GM18867 (cell line): ENCODE data around the gene CYTH1.

ENCODE experiments used
- ATAC-seq: cut with Tn5 transposase; IDR thresholded peaks from one replicate; pipeline ENCODE4 v1.9.1; 2021; ENCODE audit warnings: mild to moderate bottlenecking, moderate library complexity; ENCODE audit not compliant: unreplicated experiment

Gene CYTH1

DNA sequence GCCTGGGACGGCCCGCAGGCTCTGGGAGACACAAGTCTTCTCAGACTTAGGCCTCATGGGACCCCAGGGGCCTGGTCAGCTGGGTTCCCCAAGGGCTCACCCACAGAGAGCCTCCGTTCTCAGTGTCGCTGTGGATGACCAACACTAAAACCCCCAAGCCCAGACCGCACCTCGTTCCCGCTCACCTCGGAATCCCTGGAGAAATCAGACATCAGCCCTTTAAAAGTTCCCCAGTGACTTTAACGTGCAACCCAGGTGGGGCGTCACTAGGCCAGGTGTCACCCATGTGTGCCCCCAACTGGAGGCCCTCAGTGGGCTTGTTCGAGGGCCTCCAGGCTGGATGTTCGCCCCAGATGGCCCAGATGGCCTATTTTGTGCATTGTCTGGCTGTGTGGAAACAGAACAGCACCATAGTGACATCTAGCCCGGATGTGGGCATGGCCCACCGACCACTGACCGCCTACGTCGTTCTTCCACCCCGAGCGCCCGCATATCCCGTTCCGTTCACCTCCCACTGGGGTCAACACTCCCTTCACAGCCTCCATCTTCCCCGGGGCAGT is 152.6 kb downstream of the CYTH1 start:
- no peak for ATAC-seq

DNA sequence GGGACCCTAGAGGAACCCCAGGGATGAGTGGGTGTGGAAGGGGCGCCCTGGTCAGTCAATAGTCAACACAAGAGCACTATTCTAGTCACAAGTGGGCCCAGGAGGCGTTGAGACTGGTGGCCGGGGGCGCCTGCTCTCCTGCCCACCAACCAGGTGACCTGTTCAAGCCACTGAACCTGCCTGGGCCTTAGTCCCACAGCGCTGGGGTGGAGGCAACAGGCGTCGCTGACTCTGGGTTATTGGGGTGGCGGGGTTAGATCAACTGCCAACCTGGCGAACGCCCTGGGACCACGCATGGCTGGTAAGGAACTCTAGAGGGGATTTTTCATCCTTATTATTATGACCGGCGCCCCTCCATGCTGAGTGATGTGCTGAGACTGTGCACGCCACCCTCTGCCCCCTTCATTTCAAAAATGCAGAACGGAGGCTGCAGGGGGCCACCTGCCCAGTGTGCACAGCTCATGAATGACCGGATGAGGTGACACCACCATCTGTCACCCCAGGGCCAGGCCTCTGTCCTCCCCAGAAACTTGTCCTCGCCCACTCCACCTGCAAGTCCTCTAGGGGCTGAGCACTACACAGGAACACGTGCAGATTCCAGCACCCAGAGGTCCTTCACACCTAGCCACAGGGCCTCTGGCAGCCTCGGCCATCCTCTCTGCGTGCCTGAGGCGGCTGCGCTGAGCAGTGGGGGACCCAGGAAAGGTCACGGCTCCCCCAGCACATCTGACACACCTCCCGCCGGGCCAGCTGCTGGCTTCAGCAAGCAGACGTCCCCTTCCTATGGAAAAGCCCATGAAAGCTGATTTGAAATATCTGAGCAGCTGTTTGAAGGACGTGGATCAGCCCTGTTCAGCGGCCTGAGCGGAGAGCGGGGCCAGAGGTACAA is 153.3 kb downstream of the CYTH1 start:
- ATAC-seq, result no peak

- no peak for ATAC-seq
These were observed 157.5 kb downstream of the CYTH1 start for GRCh38 chr17:78624324-78625151.
